Activated T-cell treated with anti-CD3 and anti-CD28 coated beads, Interleukin-2, amount 50 U/mL, for 72 hours (primary cell): ENCODE data around the gene UGCG. TPM values are rescaled to one million over a fixed set of nuclear protein-coding genes. Genes with fewer than 3 reads are reported as not detected.

ENCODE experiments used
- ATAC-seq, 2 donors: fragments of 150-1000 bp; cut with Tn5 transposase; replicated peaks in 1 of 2; 2 replicates each; pipeline ENCODE4 v1.10.0; 2021; ENCODE audit warnings: moderate library complexity in 2 of 2, mild to moderate bottlenecking in 1 of 2
- DNase-seq, 2 donors: peaks; one replicate each; pipeline ENCODE4 v3.0.0; 2021 to 2022; ENCODE audit warnings: mixed read lengths in 1 of 2
- H3K27ac Mint-ChIP-seq: one replicate; pipeline ENCODE4 v1.8.0; 2022; ENCODE audit warnings: mild to moderate bottlenecking, moderate library complexity, mixed read lengths
- H3K27me3 Mint-ChIP-seq: one replicate; pipeline ENCODE4 v1.8.0; 2022; ENCODE audit warnings: low read depth, mixed read lengths
- H3K36me3 Mint-ChIP-seq, 2 donors: one replicate each; pipeline ENCODE4 v1.8.0; 2022; ENCODE audit warnings: mixed read lengths in 2 of 2, mild to moderate bottlenecking in 1 of 2; ENCODE audit not compliant: insufficient read depth in 2 of 2
- H3K4me1 Mint-ChIP-seq: one replicate; pipeline ENCODE4 v1.8.0; 2022; ENCODE audit warnings: low read depth, mixed read lengths
- H3K4me3 Mint-ChIP-seq, 2 donors: one replicate each; pipeline ENCODE4 v1.8.0; 2022; ENCODE audit warnings: mild to moderate bottlenecking in 2 of 2, mixed read lengths in 2 of 2, moderate library complexity in 2 of 2
- H3K9me3 Mint-ChIP-seq, 2 donors: one replicate each; pipeline ENCODE4 v1.8.0; 2022; ENCODE audit warnings: mixed read lengths in 2 of 2
- total RNA-seq, 2 donors: library from RNA; stranded (reverse); gene quantifications; one replicate each; pipeline ENCODE4 v1.2.3, GENCODE V29; 2022

UGCG gene
- total RNA-seq, 2 donors from 2014 or later: 11.7 to 15.1 TPM

GRCh38 chr9:111967621-111968020 is 71.0 kb downstream of the UGCG start:
- Mint-ChIP-seq H3K4me3 (no peak overlapping the region), H3K36me3 (no peaks in the 10 kb centered on the region), H3K4me1 (peaks cover 21% of the 10 kb centered on the region), H3K9me3 (no peaks in the 10 kb centered on the region), H3K27me3 (peaks cover 18% of the 10 kb centered on the region), H3K27ac (no peak overlapping the region)
- ATAC-seq: no peak
- no peak for DNase-seq

- Mint-ChIP-seq H3K4me3 (no peak overlapping the region), H3K27me3 (peaks cover 10% of the 10 kb centered on the region), H3K36me3 (no peaks in the 10 kb centered on the region), H3K4me1 (peaks cover 21% of the 10 kb centered on the region), H3K9me3 (no peaks in the 10 kb centered on the region), H3K27ac (no peak overlapping the region)
- DNase-seq (no peak), ATAC-seq (no peak)
Observed at GRCh38 chr9:111969061-111969460, 72.4 kb downstream of the UGCG start.

GRCh38 chr9:111969622-111970021 is 73.0 kb downstream of the UGCG start:
- Mint-ChIP-seq H3K27ac (no peak overlapping the region), H3K4me3 (no peak overlapping the region), H3K4me1 (peaks cover 21% of the 10 kb centered on the region), H3K9me3 (no peaks in the 10 kb centered on the region), H3K27me3 (peaks cover 8% of the 10 kb centered on the region), H3K36me3 (no peaks in the 10 kb centered on the region)
- ATAC-seq (no peak), DNase-seq (no peak)

GRCh38 chr9:111970827-111971226 is 74.2 kb downstream of the UGCG start:
- DNase-seq (no peak), ATAC-seq (no peak)
- Mint-ChIP-seq H3K36me3 (no peaks in the 10 kb centered on the region), H3K27ac (no peak overlapping the region), H3K4me1 (peaks cover 15% of the 10 kb centered on the region), H3K27me3 (no peaks in the 10 kb centered on the region), H3K9me3 (no peaks in the 10 kb centered on the region), H3K4me3 (no peak overlapping the region)

- Mint-ChIP-seq H3K27me3 (peaks cover 7% of the 10 kb centered on the region), H3K4me1 (peaks cover 17% of the 10 kb centered on the region), H3K4me3 (no peak overlapping the region), H3K27ac (no peak overlapping the region), H3K36me3 (no peaks in the 10 kb centered on the region), H3K9me3 (no peaks in the 10 kb centered on the region)
- no peak for DNase-seq
- no peak for ATAC-seq
Observed at GRCh38 chr9:111974092-111974681, 77.6 kb downstream of the UGCG start.

GRCh38 chr9:111975709-111976108 is 79.1 kb downstream of the UGCG start:
- H3K27me3 Mint-ChIP-seq: peaks cover 13% of the 10 kb centered on the region
- peak in 1 of 2 donors; percentile 12 for DNase-seq
- no peak overlapping the region for H3K4me3 Mint-ChIP-seq
- no peaks in the 10 kb centered on the region for H3K36me3 Mint-ChIP-seq
- peak in 1 of 2 donors; percentile 59 for ATAC-seq
- no peaks in the 10 kb centered on the region for H3K9me3 Mint-ChIP-seq
- peaks cover 21% of the 10 kb centered on the region for H3K4me1 Mint-ChIP-seq
- H3K27ac Mint-ChIP-seq: no peak overlapping the region

GRCh38 chr9:111978616-111979015 is 82.0 kb downstream of the UGCG start:
- no peak overlapping the region for H3K4me3 Mint-ChIP-seq
- ATAC-seq (no peak), DNase-seq (no peak)
- H3K27ac Mint-ChIP-seq: no peak overlapping the region
- no peaks in the 10 kb centered on the region for H3K9me3 Mint-ChIP-seq
- H3K36me3 Mint-ChIP-seq: no peaks in the 10 kb centered on the region
- peaks cover 30% of the 10 kb centered on the region for H3K4me1 Mint-ChIP-seq
- peaks cover 31% of the 10 kb centered on the region for H3K27me3 Mint-ChIP-seq

- Mint-ChIP-seq H3K27me3 (peaks cover 31% of the 10 kb centered on the region), H3K4me3 (no peak overlapping the region), H3K4me1 (peaks cover 38% of the 10 kb centered on the region), H3K36me3 (no peaks in the 10 kb centered on the region), H3K9me3 (no peaks in the 10 kb centered on the region), H3K27ac (no peak overlapping the region)
- no peak for ATAC-seq
- no peak for DNase-seq
Observed at GRCh38 chr9:111979561-111979960, 82.9 kb downstream of the UGCG start.

GRCh38 chr9:111980398-111980797 is 83.8 kb downstream of the UGCG start:
- no peak for ATAC-seq
- Mint-ChIP-seq H3K27me3 (peaks cover 31% of the 10 kb centered on the region), H3K4me1 (peaks cover 45% of the 10 kb centered on the region), H3K9me3 (no peaks in the 10 kb centered on the region), H3K4me3 (no peak overlapping the region), H3K27ac (no peak overlapping the region), H3K36me3 (no peaks in the 10 kb centered on the region)
- no peak for DNase-seq

- DNase-seq (no peak), ATAC-seq (peak in 1 of 2 donors; percentile 44)
- no peak overlapping the region for H3K27ac Mint-ChIP-seq
- H3K9me3 Mint-ChIP-seq: no peaks in the 10 kb centered on the region
- H3K27me3 Mint-ChIP-seq: peaks cover 24% of the 10 kb centered on the region
- peak overlapping the region in 1 of 2 donors; percentile 23 for H3K4me3 Mint-ChIP-seq
- H3K36me3 Mint-ChIP-seq: no peaks in the 10 kb centered on the region
- H3K4me1 Mint-ChIP-seq: peaks cover 53% of the 10 kb centered on the region
Observed at GRCh38 chr9:111983484-111983908, 86.9 kb downstream of the UGCG start.

- Mint-ChIP-seq H3K4me1 (peaks cover 53% of the 10 kb centered on the region), H3K27ac (no peak overlapping the region), H3K4me3 (no peak overlapping the region), H3K36me3 (peaks cover 0 to 3% of the 10 kb centered on the region in 2 donors), H3K27me3 (peaks cover 24% of the 10 kb centered on the region), H3K9me3 (no peaks in the 10 kb centered on the region)
- ATAC-seq (no peak), DNase-seq (no peak)
Observed at GRCh38 chr9:111984086-111984802, 87.6 kb downstream of the UGCG start.
